Measurements from ENCODE around the gene NAT8L.

The NAT8L gene

DNA sequence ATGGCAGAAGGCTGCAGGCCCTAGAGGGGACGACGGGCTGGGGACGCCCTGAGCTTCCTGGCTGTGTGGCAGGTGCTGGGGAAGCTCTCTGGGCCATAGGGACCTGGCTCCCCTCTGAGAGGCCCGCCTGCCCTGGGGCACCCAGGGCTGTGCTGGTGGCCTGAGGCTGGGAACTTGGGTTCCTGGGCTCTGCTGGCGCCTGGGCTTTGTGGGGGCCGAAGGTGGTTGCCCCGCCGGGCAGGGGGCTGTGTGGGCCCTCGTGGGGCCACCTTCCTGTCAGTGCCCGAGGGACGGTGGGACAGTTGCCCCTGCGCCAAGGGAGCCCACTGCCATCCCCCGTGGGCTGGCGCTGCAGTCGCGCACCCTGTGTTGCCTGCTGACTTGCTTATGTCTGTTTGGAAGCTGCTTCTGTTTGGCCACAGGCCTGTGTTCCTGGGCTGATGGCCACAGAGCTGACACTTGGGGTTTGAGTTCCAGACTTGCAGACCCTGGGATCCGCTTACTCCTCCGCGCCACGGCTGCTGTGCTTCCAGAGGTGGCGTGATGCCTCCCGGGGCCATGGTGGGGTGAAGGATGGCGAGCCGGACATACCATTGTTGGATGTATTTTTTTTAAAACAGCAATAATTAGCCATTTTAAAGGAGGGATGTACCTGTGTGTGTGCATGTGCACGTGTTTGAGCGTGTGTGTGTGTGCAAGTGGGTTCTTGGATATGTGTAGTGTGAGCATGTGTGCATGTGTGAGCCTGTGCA is 8.5 kb downstream of the NAT8L start:
- Histone ChIP-seq H3K27me3 (ENCODE audit: low read length) (no peaks in the 10 kb centered on the region), H3K27ac (ENCODE audit: low read depth, low read length) (no peak overlapping the region), H3K4me2 (ENCODE audit: low read depth, low read length, poor library complexity, severe bottlenecking) (no peak overlapping the region), H3K9me2 (replicated peaks; ENCODE audit: insufficient read depth, low read length) (no peaks in the 10 kb centered on the region), H3K9ac (ENCODE audit: low read length) (no peak overlapping the region), H3K9me3 (ENCODE audit: insufficient read depth, low read length) (no peaks in the 10 kb centered on the region), H3K79me2 (ENCODE audit: insufficient read depth, low read length) (no peaks in the 10 kb centered on the region), H3K36me3 (ENCODE audit: low read length) (no peaks in the 10 kb centered on the region), H3K4me3 (ENCODE audit: insufficient read depth, low read length, poor library complexity, severe bottlenecking) (no peak overlapping the region), H2AFZ (ENCODE audit: low read depth, low read length, severe bottlenecking) (no peak overlapping the region), H4K20me1 (ENCODE audit: low read depth, low read length) (no peaks in the 10 kb centered on the region; the same call in 1 of the 2 replicates), H3F3A (ENCODE audit: insufficient read depth) (no peaks in the 10 kb centered on the region)
- TF ChIP-seq, protein P1, sequence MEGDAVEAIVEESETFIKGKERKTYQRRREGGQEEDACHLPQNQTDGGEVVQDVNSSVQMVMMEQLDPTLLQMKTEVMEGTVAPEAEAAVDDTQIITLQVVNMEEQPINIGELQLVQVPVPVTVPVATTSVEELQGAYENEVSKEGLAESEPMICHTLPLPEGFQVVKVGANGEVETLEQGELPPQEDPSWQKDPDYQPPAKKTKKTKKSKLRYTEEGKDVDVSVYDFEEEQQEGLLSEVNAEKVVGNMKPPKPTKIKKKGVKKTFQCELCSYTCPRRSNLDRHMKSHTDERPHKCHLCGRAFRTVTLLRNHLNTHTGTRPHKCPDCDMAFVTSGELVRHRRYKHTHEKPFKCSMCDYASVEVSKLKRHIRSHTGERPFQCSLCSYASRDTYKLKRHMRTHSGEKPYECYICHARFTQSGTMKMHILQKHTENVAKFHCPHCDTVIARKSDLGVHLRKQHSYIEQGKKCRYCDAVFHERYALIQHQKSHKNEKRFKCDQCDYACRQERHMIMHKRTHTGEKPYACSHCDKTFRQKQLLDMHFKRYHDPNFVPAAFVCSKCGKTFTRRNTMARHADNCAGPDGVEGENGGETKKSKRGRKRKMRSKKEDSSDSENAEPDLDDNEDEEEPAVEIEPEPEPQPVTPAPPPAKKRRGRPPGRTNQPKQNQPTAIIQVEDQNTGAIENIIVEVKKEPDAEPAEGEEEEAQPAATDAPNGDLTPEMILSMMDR (IDR thresholded peaks at IDR 0.05; ENCODE audit: insufficient read depth, low read length, poor library complexity, severe bottlenecking) = no peak
- TF ChIP-seq EZH2phosphoT487 (conservative IDR thresholded peaks at IDR 0.05; ENCODE audit: low read length) = no peak

DNA sequence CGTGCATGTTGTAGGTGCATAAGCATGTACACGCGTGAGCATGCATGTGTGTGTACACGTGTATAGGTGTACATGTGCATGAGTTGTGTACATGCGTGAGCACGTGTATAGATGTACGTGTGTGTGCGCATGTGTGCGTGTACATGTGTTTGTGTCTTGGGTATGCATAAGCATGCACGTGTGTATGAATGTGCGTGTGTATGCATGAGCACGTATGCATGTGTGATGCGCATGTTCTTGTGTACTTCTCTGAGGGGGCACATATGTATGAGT is 9.0 kb downstream of the NAT8L start:
- Histone ChIP-seq H3K9me3 (ENCODE audit: insufficient read depth, low read length) (no peaks in the 10 kb centered on the region), H3K9me2 (replicated peaks; ENCODE audit: insufficient read depth, low read length) (no peaks in the 10 kb centered on the region), H3K27ac (ENCODE audit: low read depth, low read length) (no peak overlapping the region), H2AFZ (ENCODE audit: low read depth, low read length, severe bottlenecking) (no peak overlapping the region), H3F3A (ENCODE audit: insufficient read depth) (no peaks in the 10 kb centered on the region), H3K27me3 (ENCODE audit: low read length) (no peaks in the 10 kb centered on the region), H3K4me2 (ENCODE audit: low read depth, low read length, poor library complexity, severe bottlenecking) (no peak overlapping the region), H3K4me3 (ENCODE audit: insufficient read depth, low read length, poor library complexity, severe bottlenecking) (no peak overlapping the region), H3K36me3 (ENCODE audit: low read length) (no peaks in the 10 kb centered on the region), H4K20me1 (ENCODE audit: low read depth, low read length) (no peaks in the 10 kb centered on the region; the same call in 1 of the 2 replicates), H3K9ac (ENCODE audit: low read length) (no peak overlapping the region), H3K79me2 (ENCODE audit: insufficient read depth, low read length) (no peaks in the 10 kb centered on the region)
- TF ChIP-seq, protein P1 (IDR thresholded peaks at IDR 0.05; ENCODE audit: insufficient read depth, low read length, poor library complexity, severe bottlenecking) = no peak
- no peak for TF ChIP-seq EZH2phosphoT487 (conservative IDR thresholded peaks at IDR 0.05; ENCODE audit: low read length)

DNA sequence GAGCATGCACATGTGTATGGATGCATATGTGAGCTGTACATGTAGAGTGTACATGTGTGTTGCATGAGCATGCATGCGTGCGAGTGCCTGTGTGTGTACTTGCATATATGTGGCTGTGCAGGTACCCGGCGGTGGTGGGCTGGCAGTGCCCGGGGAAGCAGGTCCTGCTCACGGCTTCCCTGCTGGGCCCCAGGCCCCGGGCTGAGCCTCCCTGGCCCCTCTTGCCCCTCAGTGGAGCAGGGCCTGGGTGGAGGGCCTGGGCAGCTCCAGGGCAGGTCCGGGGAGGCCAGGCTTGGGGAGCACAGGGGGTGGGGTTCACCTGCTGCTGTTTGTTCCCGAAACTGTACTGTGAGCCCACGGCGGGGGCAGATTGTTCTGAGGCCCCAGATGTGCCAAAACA is 9.4 kb downstream of the NAT8L start:
- H4K20me1 ChIP-seq (ENCODE audit: low read depth, low read length) = no peaks in the 10 kb centered on the region; the same call in 1 of the 2 replicates
- no peaks in the 10 kb centered on the region for H3K27me3 ChIP-seq (ENCODE audit: low read length)
- no peaks in the 10 kb centered on the region for H3F3A ChIP-seq (ENCODE audit: insufficient read depth)
- H2AFZ ChIP-seq (ENCODE audit: low read depth, low read length, severe bottlenecking) = no peak overlapping the region
- no peaks in the 10 kb centered on the region for H3K9me2 ChIP-seq (replicated peaks; ENCODE audit: insufficient read depth, low read length)
- H3K9ac ChIP-seq (ENCODE audit: low read length) = no peak overlapping the region
- H3K4me2 ChIP-seq (ENCODE audit: low read depth, low read length, poor library complexity, severe bottlenecking) = no peak overlapping the region
- no peaks in the 10 kb centered on the region for H3K9me3 ChIP-seq (ENCODE audit: insufficient read depth, low read length)
- TF ChIP-seq EZH2phosphoT487 (conservative IDR thresholded peaks at IDR 0.05; ENCODE audit: low read length) = no peak
- TF ChIP-seq, protein P1 (IDR thresholded peaks at IDR 0.05; ENCODE audit: insufficient read depth, low read length, poor library complexity, severe bottlenecking) = no peak
- H3K79me2 ChIP-seq (ENCODE audit: insufficient read depth, low read length) = no peaks in the 10 kb centered on the region
- H3K27ac ChIP-seq (ENCODE audit: low read depth, low read length) = no peak overlapping the region
- H3K36me3 ChIP-seq (ENCODE audit: low read length) = no peaks in the 10 kb centered on the region
- no peak overlapping the region for H3K4me3 ChIP-seq (ENCODE audit: insufficient read depth, low read length, poor library complexity, severe bottlenecking)

Data from SU-DHL-6 (cell line).